Activated B cell treated with CpG ODN at 0.5 μM for 24 hours (primary cell): ENCODE measurements around the gene PLEK2. TPM values are rescaled to one million over a fixed set of nuclear protein-coding genes. Genes with fewer than 3 reads are reported as not detected.
"Not testable (repeated sequence)": the region's sequence is repeated elsewhere in the genome, so short reads cannot be mapped to it uniquely, and the experiment has no call there.

Experiments
- ATAC-seq: fragments of 200-7000 bp; cut with Tn5 transposase; one replicate; pipeline ENCODE4 v1.10.0; 2021; ENCODE audit warnings: low read depth, mild to moderate bottlenecking, moderate library complexity
- CTCF ChIA-PET: fragments of 350-600 bp; sonication (Branson Sonifier 250); formaldehyde crosslinking; loops from one replicate; lab custom pipeline; 2021; ENCODE audit warnings: antibody characterized with exemption; lab: Charles Lee
- POLR2A ChIA-PET: fragments of 350-600 bp; sonication (Branson Sonifier 250); formaldehyde crosslinking; loops from one replicate; lab custom pipeline; 2021; ENCODE audit warnings: antibody characterized with exemption; lab: Charles Lee
- DNase-seq: peaks from one replicate; pipeline ENCODE4 v3.0.0; 2022
- H3K27ac Mint-ChIP-seq: one replicate; pipeline ENCODE4 v1.8.0; 2020; ENCODE audit warnings: mixed read lengths
- H3K27me3 Mint-ChIP-seq: one replicate; pipeline ENCODE4 v1.8.0; 2021; ENCODE audit warnings: mixed read lengths
- H3K36me3 Mint-ChIP-seq: one replicate; pipeline ENCODE4 v1.8.0; 2021; ENCODE audit warnings: low read depth, mixed read lengths
- H3K4me1 Mint-ChIP-seq: one replicate; pipeline ENCODE4 v1.8.0; 2021; ENCODE audit warnings: mixed read lengths
- H3K4me3 Mint-ChIP-seq: one replicate; pipeline ENCODE4 v1.8.0; 2020; ENCODE audit warnings: mild to moderate bottlenecking, mixed read lengths
- H3K9me3 Mint-ChIP-seq: one replicate; pipeline ENCODE4 v1.8.0; 2020; ENCODE audit warnings: mixed read lengths
- CTCF ChIP-seq: fragments of 200-600 bp; IDR thresholded peaks from one replicate; pipeline ENCODE4 v1.8.0; 2022; ENCODE audit warnings: antibody characterized with exemption, mild to moderate bottlenecking
- intact Hi-C: fragments of 100-400 bp; cut with micrococcal nuclease; formaldehyde crosslinking; loops from one replicate; pipeline ENCODE4 v1.15.1; 2024
- total RNA-seq: library from RNA; stranded (reverse); gene quantifications from 2 replicates; pipeline ENCODE4 v1.2.3, GENCODE V29; 2022

PLEK2 gene
- total RNA-seq, 1 donor from 2014 or later: not detected

- DNase-seq (no peak), ATAC-seq (no peak)
- TF ChIP-seq CTCF: no peak
- Mint-ChIP-seq H3K4me1 (peaks cover 45% of the 10 kb centered on the region), H3K4me3 (peak overlapping the region; percentile 99), H3K27ac (no peak overlapping the region), H3K9me3 (no peaks in the 10 kb centered on the region), H3K36me3 (peaks cover 26% of the 10 kb centered on the region), H3K27me3 (no peaks in the 10 kb centered on the region)
- ChIA-PET POLR2A (no interaction called here), CTCF (no interaction called here)
- intact Hi-C loops: loop anchor here (5.0 kb wide), 1 partner anchor 1794 kb away; the partner anchor contains the start of gene DCAF5
Observed at GRCh38 chr14:67357969-67358354, 54.0 kb downstream of the PLEK2 start.

GRCh38 chr14:67357186-67357968 lies 54.6 kb downstream of the PLEK2 start:
- intact Hi-C loops: loop anchor here (5.0 kb wide), 1 partner anchor 1795 kb away; the partner anchor contains the start of gene DCAF5
- no peak overlapping the region for H3K27ac Mint-ChIP-seq
- DNase-seq (no peak), ATAC-seq (no peak)
- peaks cover 44% of the 10 kb centered on the region for H3K4me1 Mint-ChIP-seq
- no peak for TF ChIP-seq CTCF
- CTCF ChIA-PET: no interaction called here
- H3K36me3 Mint-ChIP-seq: peaks cover 25% of the 10 kb centered on the region
- no peaks in the 10 kb centered on the region for H3K27me3 Mint-ChIP-seq
- H3K4me3 Mint-ChIP-seq: peak overlapping the region; percentile 5
- POLR2A ChIA-PET: no interaction called here
- H3K9me3 Mint-ChIP-seq: no peaks in the 10 kb centered on the region

- ATAC-seq (no peak), DNase-seq (no peak)
- CTCF ChIA-PET: interaction anchor here (0.9 kb wide), 1 partner anchor 8 kb away, joined by 3 read pairs; the partner anchor contains the start of gene ATP6V1D
- POLR2A ChIA-PET: no interaction called here
- no peaks in the 10 kb centered on the region for H3K4me1 Mint-ChIP-seq
- TF ChIP-seq CTCF: no peak
- peaks cover 50% of the 10 kb centered on the region for H3K36me3 Mint-ChIP-seq
- intact Hi-C loops: no loop called here
- H3K4me3 Mint-ChIP-seq: no peak overlapping the region
- no peaks in the 10 kb centered on the region for H3K9me3 Mint-ChIP-seq
- no peaks in the 10 kb centered on the region for H3K27me3 Mint-ChIP-seq
- H3K27ac Mint-ChIP-seq: no peak overlapping the region
Observed at GRCh38 chr14:67352055-67352454, 59.9 kb downstream of the PLEK2 start.

- Mint-ChIP-seq H3K36me3 (peaks cover 68% of the 10 kb centered on the region), H3K4me1 (no peaks in the 10 kb centered on the region), H3K27me3 (no peaks in the 10 kb centered on the region), H3K4me3 (no peak overlapping the region), H3K9me3 (no peaks in the 10 kb centered on the region), H3K27ac (no peak overlapping the region)
- no peak for TF ChIP-seq CTCF
- ATAC-seq (no peak), DNase-seq (no peak)
- intact Hi-C loops: no loop called here
- ChIA-PET POLR2A (no interaction called here), CTCF (no interaction called here)
Observed at GRCh38 chr14:67345583-67345982, 66.4 kb downstream of the PLEK2 start.

- ATAC-seq (no peak), DNase-seq (no peak)
- peaks cover 64% of the 10 kb centered on the region for H3K36me3 Mint-ChIP-seq
- H3K4me3 Mint-ChIP-seq: no peak overlapping the region
- no peaks in the 10 kb centered on the region for H3K9me3 Mint-ChIP-seq
- intact Hi-C loops: no loop called here
- no peaks in the 10 kb centered on the region for H3K27me3 Mint-ChIP-seq
- H3K27ac Mint-ChIP-seq: no peak overlapping the region
- ChIA-PET CTCF (no interaction called here), POLR2A (no interaction called here)
- TF ChIP-seq CTCF: no peak
- no peaks in the 10 kb centered on the region for H3K4me1 Mint-ChIP-seq
Observed at GRCh38 chr14:67343601-67344230, 68.2 kb downstream of the PLEK2 start.

- H3K4me1 Mint-ChIP-seq, H3K4me3 Mint-ChIP-seq, ATAC-seq, H3K27ac Mint-ChIP-seq, DNase-seq, H3K27me3 Mint-ChIP-seq, H3K9me3 Mint-ChIP-seq, intact Hi-C loops, POLR2A ChIA-PET, CTCF ChIA-PET: not testable (repeated sequence)
- peaks cover 66% of the 10 kb centered on the region for H3K36me3 Mint-ChIP-seq
Observed at GRCh38 chr14:67341231-67341630, 70.7 kb downstream of the PLEK2 start.
